WTC11 (cell line): Measurements from ENCODE around the gene CXCL6. TPM values are rescaled to one million over a fixed set of nuclear protein-coding genes. Genes with fewer than 3 reads are reported as not detected.

ENCODE experiments used
- ATAC-seq: fragments of 200-7000 bp; cut with Tn5 transposase; 2 replicates; pipeline ENCODE4 v1.10.0; 2021; ENCODE audit warnings: mild to moderate bottlenecking, moderate library complexity
- CTCF ChIA-PET: fragments of 300-600 bp; sonication (Branson Sonifier 250); formaldehyde crosslinking; loops from one replicate; lab custom pipeline; 2021; ENCODE audit warnings: antibody characterized with exemption; lab: Charles Lee
- POLR2A ChIA-PET: fragments of 350-600 bp; sonication (Branson Sonifier 250); formaldehyde crosslinking; loops from one replicate; lab custom pipeline; 2021; ENCODE audit warnings: antibody characterized with exemption; lab: Charles Lee
- DNase-seq: peaks from one replicate; pipeline ENCODE4 v3.0.0; 2021; ENCODE audit warnings: low spot score
- H3K27ac Mint-ChIP-seq: 2 replicates; pipeline ENCODE4 v1.8.0; 2021; ENCODE audit warnings: mixed read lengths
- H3K27me3 Mint-ChIP-seq: 2 replicates; pipeline ENCODE4 v1.8.0; 2021; ENCODE audit warnings: low read depth, mild to moderate bottlenecking, moderate library complexity, mixed read lengths
- H3K36me3 Mint-ChIP-seq: 2 replicates; pipeline ENCODE4 v1.8.0; 2021; ENCODE audit warnings: mixed read lengths
- H3K4me1 Mint-ChIP-seq: 2 replicates; pipeline ENCODE4 v1.8.0; 2022; ENCODE audit warnings: mixed read lengths
- H3K4me3 Mint-ChIP-seq: 2 replicates; pipeline ENCODE4 v1.8.0; 2021; ENCODE audit warnings: mild to moderate bottlenecking, moderate library complexity, mixed read lengths
- H3K9me3 Mint-ChIP-seq: 2 replicates; pipeline ENCODE4 v1.8.0; 2021; ENCODE audit warnings: mixed read lengths
- CBFB ChIP-seq: sonication (generic); formaldehyde crosslinking; IDR thresholded peaks from 2 replicates; pipeline ENCODE4 v1.8.1; 2022; ENCODE audit warnings: mild to moderate bottlenecking, low read depth, missing genetic modification reagents
- CDX4 ChIP-seq: fragments of 250-450 bp; sonication (Bioruptor Pico); IDR thresholded peaks from 2 replicates; pipeline ENCODE4 v1.9.0; 2021; ENCODE audit warnings: moderate library complexity, mild to moderate bottlenecking, inconsistent platforms, borderline replicate concordance
- CREM ChIP-seq: sonication (generic); formaldehyde crosslinking; IDR thresholded peaks from 2 replicates; pipeline ENCODE4 v1.8.1; 2022; ENCODE audit warnings: mild to moderate bottlenecking, missing genetic modification reagents, moderate library complexity
- EMX1 ChIP-seq: fragments of 250-450 bp; sonication (Bioruptor Pico); IDR thresholded peaks from 2 replicates; pipeline ENCODE4 v1.8.0; 2021; ENCODE audit warnings: mild to moderate bottlenecking
- ETV6 ChIP-seq: sonication (generic); formaldehyde crosslinking; IDR thresholded peaks from 2 replicates; pipeline ENCODE4 v1.8.1; 2022; ENCODE audit warnings: mild to moderate bottlenecking, missing genetic modification reagents
- GABPB1 ChIP-seq: sonication (generic); formaldehyde crosslinking; IDR thresholded peaks from 2 replicates; pipeline ENCODE4 v1.8.1; 2023; ENCODE audit warnings: mild to moderate bottlenecking, missing genetic modification reagents
- HMGA2 ChIP-seq: fragments of 250-450 bp; sonication (Bioruptor Pico); IDR thresholded peaks from 2 replicates; pipeline ENCODE4 v1.4.0; 2021; ENCODE audit warnings: mild to moderate bottlenecking, moderate library complexity
- MAX ChIP-seq: sonication (generic); formaldehyde crosslinking; IDR thresholded peaks from 2 replicates; pipeline ENCODE4 v1.8.0; 2022; ENCODE audit warnings: mild to moderate bottlenecking, missing genetic modification reagents
- NFE2L1 ChIP-seq: sonication (generic); formaldehyde crosslinking; IDR thresholded peaks from 2 replicates; pipeline ENCODE4 v1.8.1; 2023; ENCODE audit warnings: missing genetic modification reagents
- NFYB ChIP-seq: sonication (generic); formaldehyde crosslinking; conservative IDR thresholded peaks from 2 replicates; pipeline ENCODE4 v1.8.0; 2022; ENCODE audit warnings: low read depth, missing genetic modification reagents
- OVOL2 ChIP-seq: fragments of 250-450 bp; sonication (Bioruptor Pico); IDR thresholded peaks from 2 replicates; pipeline ENCODE4 v1.9.0; 2021; ENCODE audit warnings: mild to moderate bottlenecking, borderline replicate concordance
- RORB ChIP-seq: fragments of 250-450 bp; sonication (Bioruptor Pico); IDR thresholded peaks from 2 replicates; pipeline ENCODE4 v1.9.0; 2021; ENCODE audit warnings: mild to moderate bottlenecking
- STAT6 ChIP-seq: sonication (generic); formaldehyde crosslinking; conservative IDR thresholded peaks from 2 replicates; pipeline ENCODE4 v1.8.1; 2023; ENCODE audit warnings: mild to moderate bottlenecking, low read depth, missing genetic modification reagents, moderate library complexity
- ZNF138 ChIP-seq: sonication (generic); formaldehyde crosslinking; conservative IDR thresholded peaks from 2 replicates; pipeline ENCODE4 v1.8.1; 2022; ENCODE audit warnings: mild to moderate bottlenecking, moderate library complexity, missing genetic modification reagents
- ZNF423 ChIP-seq: fragments of 250-450 bp; sonication (Bioruptor Pico); IDR thresholded peaks from 2 replicates; pipeline ENCODE4 v2.1.2; 2022; ENCODE audit warnings: mild to moderate bottlenecking, moderate library complexity
- ZNF532 ChIP-seq: fragments of 250-450 bp; sonication (Bioruptor Pico); IDR thresholded peaks from 2 replicates; pipeline ENCODE4 v1.9.0; 2021; ENCODE audit warnings: mild to moderate bottlenecking, borderline replicate concordance
- ZNF671 ChIP-seq: fragments of 250-450 bp; sonication (Bioruptor Pico); IDR thresholded peaks from 2 replicates; pipeline ENCODE4 v1.8.0; 2021; ENCODE audit warnings: mild to moderate bottlenecking
- total RNA-seq: library from RNA; stranded (reverse); gene quantifications from 3 replicates; pipeline ENCODE4 v1.2.3, GENCODE V29; 2021
- TF ChIP-seq, protein P1 (sequence below): sonication (generic); formaldehyde crosslinking; IDR thresholded peaks from 2 replicates; pipeline ENCODE4 v1.8.0; 2022; ENCODE audit warnings: mild to moderate bottlenecking, missing genetic modification reagents
- TF ChIP-seq, protein P2 (sequence below): sonication (generic); formaldehyde crosslinking; IDR thresholded peaks from 2 replicates; pipeline ENCODE4 v1.8.1; 2022; ENCODE audit warnings: mild to moderate bottlenecking, missing genetic modification reagents, moderate library complexity, borderline replicate concordance
- TF ChIP-seq, protein P3 (sequence below): sonication (generic); formaldehyde crosslinking; conservative IDR thresholded peaks from 2 replicates; pipeline ENCODE4 v1.8.1; 2022; ENCODE audit warnings: mild to moderate bottlenecking, missing genetic modification reagents

The CXCL6 gene
- total RNA-seq, 1 experiment from 2014 or later = 4.9 TPM

DNA sequence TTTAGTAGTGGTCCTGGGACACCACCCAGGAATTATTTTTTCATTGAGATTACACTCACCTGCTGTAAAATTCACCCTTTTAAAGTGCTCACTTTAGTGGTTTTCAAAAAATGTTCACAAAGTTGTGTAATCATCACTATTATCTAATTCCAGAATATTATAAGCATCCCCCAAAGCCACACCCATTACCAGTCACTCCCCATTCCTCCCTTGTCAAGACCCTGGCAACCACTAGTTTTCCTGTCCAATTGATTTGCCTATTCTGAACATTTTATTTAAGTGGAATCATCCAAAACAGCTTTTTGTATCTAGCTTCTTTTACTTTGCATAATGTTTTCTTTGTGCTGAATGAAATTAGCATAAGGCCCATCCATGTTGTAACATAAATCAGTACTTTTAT is 12.7 kb upstream of the CXCL6 start:
- no peak for TF ChIP-seq ZNF138 (CRISPR knock-in tag)
- TF ChIP-seq CBFB (CRISPR knock-in tag) = no peak
- TF ChIP-seq ZNF423 = no peak
- no peak for TF ChIP-seq RORB (CRISPR knock-in tag)
- TF ChIP-seq MAX (CRISPR knock-in tag) = no peak
- TF ChIP-seq CREM = no peak
- TF ChIP-seq, protein P1, sequence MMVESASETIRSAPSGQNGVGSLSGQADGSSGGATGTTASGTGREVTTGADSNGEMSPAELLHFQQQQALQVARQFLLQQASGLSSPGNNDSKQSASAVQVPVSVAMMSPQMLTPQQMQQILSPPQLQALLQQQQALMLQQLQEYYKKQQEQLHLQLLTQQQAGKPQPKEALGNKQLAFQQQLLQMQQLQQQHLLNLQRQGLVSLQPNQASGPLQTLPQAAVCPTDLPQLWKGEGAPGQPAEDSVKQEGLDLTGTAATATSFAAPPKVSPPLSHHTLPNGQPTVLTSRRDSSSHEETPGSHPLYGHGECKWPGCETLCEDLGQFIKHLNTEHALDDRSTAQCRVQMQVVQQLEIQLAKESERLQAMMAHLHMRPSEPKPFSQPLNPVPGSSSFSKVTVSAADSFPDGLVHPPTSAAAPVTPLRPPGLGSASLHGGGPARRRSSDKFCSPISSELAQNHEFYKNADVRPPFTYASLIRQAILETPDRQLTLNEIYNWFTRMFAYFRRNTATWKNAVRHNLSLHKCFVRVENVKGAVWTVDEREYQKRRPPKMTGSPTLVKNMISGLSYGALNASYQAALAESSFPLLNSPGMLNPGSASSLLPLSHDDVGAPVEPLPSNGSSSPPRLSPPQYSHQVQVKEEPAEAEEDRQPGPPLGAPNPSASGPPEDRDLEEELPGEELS (CRISPR knock-in tag) = no peak
- TF ChIP-seq NFE2L1 (CRISPR knock-in tag) = no peak
- TF ChIP-seq ETV6 (CRISPR knock-in tag) = no peak
- TF ChIP-seq, protein P2, sequence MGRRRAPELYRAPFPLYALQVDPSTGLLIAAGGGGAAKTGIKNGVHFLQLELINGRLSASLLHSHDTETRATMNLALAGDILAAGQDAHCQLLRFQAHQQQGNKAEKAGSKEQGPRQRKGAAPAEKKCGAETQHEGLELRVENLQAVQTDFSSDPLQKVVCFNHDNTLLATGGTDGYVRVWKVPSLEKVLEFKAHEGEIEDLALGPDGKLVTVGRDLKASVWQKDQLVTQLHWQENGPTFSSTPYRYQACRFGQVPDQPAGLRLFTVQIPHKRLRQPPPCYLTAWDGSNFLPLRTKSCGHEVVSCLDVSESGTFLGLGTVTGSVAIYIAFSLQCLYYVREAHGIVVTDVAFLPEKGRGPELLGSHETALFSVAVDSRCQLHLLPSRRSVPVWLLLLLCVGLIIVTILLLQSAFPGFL (CRISPR knock-in tag) = no peak
- TF ChIP-seq NFYB (CRISPR knock-in tag) = no peak
- TF ChIP-seq ZNF532 (CRISPR knock-in tag) = no peak
- TF ChIP-seq CDX4 (CRISPR knock-in tag) = no peak
- TF ChIP-seq, protein P3, sequence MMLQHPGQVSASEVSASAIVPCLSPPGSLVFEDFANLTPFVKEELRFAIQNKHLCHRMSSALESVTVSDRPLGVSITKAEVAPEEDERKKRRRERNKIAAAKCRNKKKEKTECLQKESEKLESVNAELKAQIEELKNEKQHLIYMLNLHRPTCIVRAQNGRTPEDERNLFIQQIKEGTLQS (CRISPR knock-in tag) = no peak
- TF ChIP-seq ZNF671 = no peak
- TF ChIP-seq STAT6 = no peak
- no peak for TF ChIP-seq EMX1
- no peak for TF ChIP-seq HMGA2 (CRISPR knock-in tag)
- TF ChIP-seq OVOL2 (CRISPR knock-in tag) = no peak
- TF ChIP-seq GABPB1 = no peak
- ATAC-seq (no peak), DNase-seq (no peak)
- H3K27me3 Mint-ChIP-seq = peaks cover 3% of the 10 kb centered on the region; the same call in 1 of the 2 replicates
- H3K9me3 Mint-ChIP-seq = peaks cover 16% of the 10 kb centered on the region
- ChIA-PET POLR2A (no interaction called here), CTCF (no interaction called here)
- H3K4me1 Mint-ChIP-seq = no peaks in the 10 kb centered on the region
- peaks cover 12% of the 10 kb centered on the region for H3K36me3 Mint-ChIP-seq
- H3K4me3 Mint-ChIP-seq = no peak overlapping the region
- H3K27ac Mint-ChIP-seq = no peak overlapping the region
